Loucy (cell line): ENCODE results near the gene XIRP2.

Experiments used
- H2AFZ ChIP-seq: fragments of 200-600 bp; sonication (generic); 2 replicates; pipeline ENCODE4 v1.6.0; 2016; ENCODE audit warnings: antibody characterized with exemption, mild to moderate bottlenecking, low read length, moderate library complexity
- H3F3A ChIP-seq: fragments of 200-600 bp; 2 replicates; pipeline ENCODE4 v1.6.0; 2016; ENCODE audit warnings: antibody characterized with exemption, low read depth, mild to moderate bottlenecking
- H3K27me3 ChIP-seq: fragments of 200-600 bp; sonication (generic); 2 replicates; pipeline ENCODE4 v1.6.1; 2014; ENCODE audit warnings: low read length, mild to moderate bottlenecking; ENCODE audit not compliant: insufficient read depth, poor library complexity, severe bottlenecking
- H3K36me3 ChIP-seq: fragments of 200-600 bp; sonication (generic); 2 replicates; pipeline ENCODE4 v1.6.1; 2016; ENCODE audit warnings: low read length; ENCODE audit not compliant: insufficient read depth
- H3K4me1 ChIP-seq: fragments of 200-600 bp; sonication (generic); 2 replicates; pipeline ENCODE4 v1.5.1; 2014; ENCODE audit warnings: low read length, mild to moderate bottlenecking; ENCODE audit not compliant: insufficient read depth, poor library complexity, severe bottlenecking
- H3K4me2 ChIP-seq: fragments of 200-600 bp; sonication (generic); 2 replicates; pipeline ENCODE4 v1.6.0; 2014; ENCODE audit warnings: antibody characterized with exemption, low read length, low read depth, mild to moderate bottlenecking; ENCODE audit not compliant: poor library complexity, severe bottlenecking
- H3K4me3 ChIP-seq: fragments of 200-600 bp; sonication (generic); 2 replicates; pipeline ENCODE4 v1.5.1; 2014; ENCODE audit warnings: low read length, mild to moderate bottlenecking, mixed read lengths; ENCODE audit not compliant: poor library complexity, severe bottlenecking
- H3K79me2 ChIP-seq: fragments of 200-600 bp; sonication (generic); 2 replicates; pipeline ENCODE4 v1.6.1; 2014; ENCODE audit warnings: low read length; ENCODE audit not compliant: insufficient read depth
- H3K9ac ChIP-seq: fragments of 200-600 bp; sonication (generic); 2 replicates; pipeline ENCODE4 v1.6.0; 2014; ENCODE audit warnings: mild to moderate bottlenecking, low read depth, low read length, moderate library complexity; ENCODE audit not compliant: poor library complexity, severe bottlenecking
- H3K9me2 ChIP-seq: fragments of 200-600 bp; sonication (generic); replicated peaks from 2 replicates; pipeline ENCODE4 v1.6.1; 2016; ENCODE audit warnings: low read depth, low read length, mixed read lengths
- H3K9me3 ChIP-seq: fragments of 200-600 bp; sonication (generic); 2 replicates; pipeline ENCODE4 v1.6.1; 2014; ENCODE audit warnings: mild to moderate bottlenecking, antibody characterized with exemption, low read length, low read depth; ENCODE audit not compliant: insufficient read depth
- H4K20me1 ChIP-seq: fragments of 200-600 bp; sonication (generic); 2 replicates; pipeline ENCODE4 v1.6.0; 2014; ENCODE audit warnings: antibody characterized with exemption, low read length, mild to moderate bottlenecking; ENCODE audit not compliant: insufficient read depth, poor library complexity, severe bottlenecking
- CTCF ChIP-seq: fragments of 200-600 bp; sonication (generic); conservative IDR thresholded peaks from 2 replicates; pipeline ENCODE4 v1.5.1; 2014; ENCODE audit warnings: mild to moderate bottlenecking, antibody characterized with exemption, low read length
- EZH2phosphoT487 ChIP-seq: fragments of 200-600 bp; IDR thresholded peaks from 2 replicates; pipeline ENCODE4 v1.6.1; 2018; ENCODE audit warnings: antibody characterized with exemption, mild to moderate bottlenecking, moderate library complexity, borderline replicate concordance

Gene XIRP2

GRCh38 chr2:167187049-167187727, 298.9 kb downstream of the XIRP2 start:
- Histone ChIP-seq H2AFZ (no peak overlapping the region), H3K27me3 (no peaks in the 10 kb centered on the region), H3K79me2 (no peaks in the 10 kb centered on the region), H3K9ac (no peak overlapping the region), H4K20me1 (no peaks in the 10 kb centered on the region), H3K9me3 (no peaks in the 10 kb centered on the region), H3K36me3 (no peaks in the 10 kb centered on the region), H3K4me1 (no peaks in the 10 kb centered on the region), H3F3A (no peaks in the 10 kb centered on the region), H3K4me3 (no peak overlapping the region), H3K4me2 (no peak overlapping the region), H3K9me2 (no peaks in the 10 kb centered on the region)
- TF ChIP-seq EZH2phosphoT487, result no peak
- TF ChIP-seq CTCF, result no peak

- Histone ChIP-seq H3K9ac (no peak overlapping the region), H3K79me2 (no peaks in the 10 kb centered on the region), H2AFZ (no peak overlapping the region), H3K4me3 (no peak overlapping the region), H3F3A (no peaks in the 10 kb centered on the region), H3K4me1 (no peaks in the 10 kb centered on the region), H3K36me3 (no peaks in the 10 kb centered on the region), H3K9me2 (no peaks in the 10 kb centered on the region), H3K27me3 (no peaks in the 10 kb centered on the region), H4K20me1 (no peaks in the 10 kb centered on the region), H3K9me3 (no peaks in the 10 kb centered on the region), H3K4me2 (no peak overlapping the region)
- TF ChIP-seq EZH2phosphoT487 (no peak), CTCF (no peak)
Observed at GRCh38 chr2:167187978-167188967, 300.0 kb downstream of the XIRP2 start.

- no peak for TF ChIP-seq CTCF
- no peak for TF ChIP-seq EZH2phosphoT487
- Histone ChIP-seq H3K4me1 (peaks cover 1% of the 10 kb centered on the region), H3K4me2 (no peak overlapping the region), H3F3A (no peaks in the 10 kb centered on the region), H3K36me3 (no peaks in the 10 kb centered on the region), H2AFZ (no peak overlapping the region), H3K4me3 (no peak overlapping the region), H3K27me3 (no peaks in the 10 kb centered on the region), H3K9me2 (no peaks in the 10 kb centered on the region), H3K9me3 (no peaks in the 10 kb centered on the region), H3K9ac (no peak overlapping the region), H3K79me2 (no peaks in the 10 kb centered on the region), H4K20me1 (no peaks in the 10 kb centered on the region)
Observed at GRCh38 chr2:167190053-167190452, 301.8 kb downstream of the XIRP2 start.
